HepG2 (cell line): ENCODE results near the gene TBX3. TPM values are rescaled to one million over a fixed set of nuclear protein-coding genes. Genes with fewer than 3 reads are reported as not detected.

Source experiments
- ATAC-seq: fragments of 200-7000 bp; cut with Tn5 transposase; 3 replicates; pipeline ENCODE4 v1.9.1; 2020; ENCODE audit warnings: mild to moderate bottlenecking, moderate library complexity
- BruUV-seq: library from RNA; stranded (reverse); fragments of 400-500 nt; replicated peaks from 2 replicates; lab custom pipeline; 2021; lab: Mats Ljungman, UMichigan
- CTCF ChIA-PET: fragments of 300-600 bp; formaldehyde crosslinking; extraction: SDS; loops from one replicate; lab custom pipeline; 2021; ENCODE audit warnings: low total read pairs, inconsistent platforms, low intra/inter-chr PET ratio; lab: Yijun Ruan, JAX
- POLR2A ChIA-PET: fragments of 350-600 bp; sonication (Branson Sonifier 250); formaldehyde crosslinking; loops from one replicate; lab custom pipeline; 2020; ENCODE audit warnings: antibody characterized with exemption, inconsistent platforms; lab: Yijun Ruan, JAX
- DNase-seq: peaks from one replicate; pipeline ENCODE4 v3.0.0-alpha.2; 2015; ENCODE audit warnings: low spot score
- FAIRE-seq: peaks from 3 replicates; lab custom pipeline; 2011; peaks lifted over from hg19 to GRCh38; lab: Jason Lieb, UNC
- H2AFZ ChIP-seq: one replicate; pipeline ENCODE4 v1.6.1; 2011; ENCODE audit warnings: low read length, inconsistent platforms
- H3K27ac ChIP-seq: fragments of 300-600 bp; 3 replicates; pipeline ENCODE4 v1.8.0; 2011; ENCODE audit warnings: mixed run types, mild to moderate bottlenecking, mixed read lengths, low read length, inconsistent platforms; ENCODE audit not compliant: insufficient read depth; ENCODE audit errors: extremely low read length
- H3K27me3 ChIP-seq, 2 experiments: fragments of 200-600 bp in 1 of 2; 2 replicates in 1 of 2; 3 replicates in 1 of 2; pipeline versions ENCODE4 v1.6.0 to v1.8.0; 2011; ENCODE audit warnings: low read length in 2 of 2, mild to moderate bottlenecking in 2 of 2, moderate library complexity in 2 of 2, inconsistent platforms in 1 of 2; ENCODE audit not compliant: insufficient read depth in 2 of 2, control insufficient read depth in 1 of 2
- H3K36me3 ChIP-seq, 2 experiments: fragments of 200-600 bp in 1 of 2; replicated peaks in 1 of 2; 2 replicates in 1 of 2; 3 replicates in 1 of 2; pipeline versions ENCODE4 v1.5.1 to v1.8.0; 2011; ENCODE audit warnings: low read length in 2 of 2, inconsistent platforms in 1 of 2; ENCODE audit not compliant: insufficient read depth in 2 of 2, control insufficient read depth in 1 of 2
- H3K4me1 ChIP-seq: 2 replicates; pipeline ENCODE4 v1.5.1; 2012; ENCODE audit warnings: low read length, inconsistent platforms; ENCODE audit not compliant: insufficient read depth
- H3K4me2 ChIP-seq: 2 replicates; pipeline ENCODE4 v1.6.0; 2011; ENCODE audit warnings: low read depth, low read length, inconsistent platforms
- H3K4me3 ChIP-seq, 3 experiments: fragments of 200-600 bp in 1 of 3; sonication (generic), shearing (Covaris generic) in 1 of 3; replicated peaks in 1 of 3; 2 replicates each; pipeline ENCODE4 v1.5.1; 2011 to 2016; ENCODE audit warnings: low read length in 3 of 3, inconsistent platforms in 2 of 3, low read depth in 2 of 3, mild to moderate bottlenecking in 2 of 3, control low read depth in 1 of 3, mixed read lengths in 1 of 3; ENCODE audit not compliant: insufficient read depth in 1 of 3
- H3K79me2 ChIP-seq: one replicate; pipeline ENCODE4 v1.6.1; 2011; ENCODE audit warnings: low read length, inconsistent platforms; ENCODE audit not compliant: insufficient read depth
- H3K9ac ChIP-seq: 2 replicates; pipeline ENCODE4 v1.6.0; 2011; ENCODE audit warnings: mild to moderate bottlenecking, low read depth, low read length, inconsistent platforms; ENCODE audit not compliant: insufficient read depth
- H3K9me3 ChIP-seq: 2 replicates; pipeline ENCODE4 v1.5.1; 2012; ENCODE audit warnings: mild to moderate bottlenecking, low read length
- H4K20me1 ChIP-seq: 2 replicates; pipeline ENCODE4 v1.6.0; 2011; ENCODE audit warnings: inconsistent platforms, mild to moderate bottlenecking, low read length, moderate library complexity; ENCODE audit not compliant: insufficient read depth
- ATF7 ChIP-seq, 2 experiments: fragments of 450-650 bp in 1 of 2; sonication (generic) in 1 of 2; formaldehyde crosslinking in 1 of 2; IDR thresholded peaks; 2 replicates each; pipeline versions ENCODE4 v1.4.0 to v1.6.1; 2016 to 2020; ENCODE audit warnings: antibody characterized with exemption in 1 of 2, mild to moderate bottlenecking in 1 of 2, missing genetic modification reagents in 1 of 2
- BHLHE40 ChIP-seq: IDR thresholded peaks from 2 replicates; pipeline ENCODE4 v1.6.1; 2011; ENCODE audit warnings: low read length, improper control_type of control experiment
- EEA1 ChIP-seq: sonication (generic); formaldehyde crosslinking; IDR thresholded peaks from 2 replicates; pipeline ENCODE4 v1.5.1; 2020; ENCODE audit warnings: mild to moderate bottlenecking, missing genetic modification reagents, borderline replicate concordance
- MTA3 ChIP-seq: sonication (generic); formaldehyde crosslinking; IDR thresholded peaks from 2 replicates; pipeline ENCODE4 v1.4.0; 2020; ENCODE audit warnings: missing genetic modification reagents
- ZNF780A ChIP-seq: sonication (generic); formaldehyde crosslinking; IDR thresholded peaks from 2 replicates; pipeline ENCODE4 v1.8.0; 2022; ENCODE audit warnings: mild to moderate bottlenecking, missing genetic modification reagents, moderate library complexity
- WGBS: methylation state at CpG from one replicate; pipeline ENCODE4 v1.1.6; 2017; ENCODE audit warnings: low lambda C conversion rate; 5-methylcytosine and 5-hydroxymethylcytosine counted together
- in situ Hi-C: cut with HindIII; loops from 2 replicates; pipeline ENCODE4 v1.10.0; 2017; ENCODE audit warnings: low pct_unique_long_range_greater_than_20kb; ENCODE audit not compliant: extremely low pct_ligation_motif_present
- intact Hi-C: fragments of 100-400 bp; cut with micrococcal nuclease; formaldehyde crosslinking; loops from one replicate; pipeline ENCODE4 v1.10.0; 2022; ENCODE audit not compliant: unreplicated experiment
- polyA plus RNA-seq, 8 experiments: library from polyadenylated mRNA; depleted of rRNA in 3 of 8; stranded (reverse) in 7 of 8; unstranded in 1 of 8; fragments of >200 nt; fragmentation: Illumina TruSeq in 4 of 8; extraction: Trizol in 4 of 8; gene quantifications; 2 replicates each; pipeline versions ENCODE4 v1.2.1 to v1.2.3, GENCODE V29; 2011 to 2016; ENCODE audit warnings: low read depth in 4 of 8, missing spikeins in 1 of 8, mixed read lengths in 1 of 8; ENCODE audit not compliant: insufficient read depth in 1 of 8
- total RNA-seq, 5 experiments: library from RNA; depleted of rRNA; stranded (reverse); fragments of >200 nt; fragmentation: Illumina TruSeq; extraction: Trizol; gene quantifications; 2 replicates each; pipeline ENCODE4 v1.2.3, GENCODE V29; 2016; ENCODE audit warnings: low read depth in 1 of 5
- TF ChIP-seq, protein P1 (sequence below): fragments of 450-650 bp; IDR thresholded peaks from 2 replicates; pipeline ENCODE4 v1.6.1; 2016
- TF ChIP-seq, protein P2 (sequence below): sonication (generic); formaldehyde crosslinking; IDR thresholded peaks from 2 replicates; pipeline ENCODE4 v1.9.0; 2021; ENCODE audit warnings: missing genetic modification reagents, mild to moderate bottlenecking, borderline replicate concordance
- TF ChIP-seq, protein P3 (sequence below): sonication (generic); formaldehyde crosslinking; IDR thresholded peaks from 2 replicates; pipeline ENCODE4 v1.4.0; 2020; ENCODE audit warnings: missing genetic modification reagents, low read depth, mild to moderate bottlenecking, borderline replicate concordance
- TF ChIP-seq, protein P4 (sequence below): sonication (generic); formaldehyde crosslinking; IDR thresholded peaks from 2 replicates; pipeline ENCODE4 v1.4.0; 2020; ENCODE audit warnings: missing genetic modification reagents, borderline replicate concordance

TBX3 gene
- total and polyA plus RNA-seq, 2 of the 13 experiments (the other 11 are each of a cell fraction or from before 2014, with no cell fraction given) = 27.1 to 42.4 TPM

DNA sequence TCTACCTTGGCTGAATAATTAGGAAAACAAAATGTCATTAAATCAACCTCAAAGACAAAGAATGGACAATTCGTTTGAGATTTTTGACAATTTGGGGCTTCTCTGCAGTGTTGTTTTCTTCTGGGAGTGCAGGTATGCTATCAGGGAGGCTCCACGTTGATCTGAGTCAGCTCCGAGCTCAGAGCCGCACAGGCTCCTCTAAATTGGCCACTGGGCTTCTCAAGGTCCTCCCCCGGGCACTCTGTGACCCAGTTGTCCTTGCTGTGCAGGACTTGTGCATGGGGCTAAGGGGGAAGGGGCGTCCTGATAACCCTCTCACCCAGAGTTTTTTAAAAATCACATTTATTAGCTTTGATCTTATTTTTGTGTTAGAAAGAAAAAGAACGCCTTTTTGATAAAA lies 52.7 kb downstream of the TBX3 start:
- WGBS = 59% methylated on average over 4 of the region's 7 CpGs
- no peaks in the 10 kb centered on the region for H3K79me2 ChIP-seq
- no peaks in the 10 kb centered on the region for H4K20me1 ChIP-seq
- H3K4me2 ChIP-seq = no peak overlapping the region
- CTCF ChIA-PET = no interaction called here
- in situ Hi-C loops (no loop called here), intact Hi-C loops (no loop called here)
- no TSS peak for BruUV-seq
- H3K9ac ChIP-seq = no peak overlapping the region
- no peak for ATAC-seq
- TF ChIP-seq ATF7 (IDR thresholded peaks at IDR 0.05) = no peak
- TF ChIP-seq ATF7 (CRISPR knock-in tag; IDR thresholded peaks at IDR 0.05) = no peak
- no peak for TF ChIP-seq EEA1
- TF ChIP-seq, protein P1, sequence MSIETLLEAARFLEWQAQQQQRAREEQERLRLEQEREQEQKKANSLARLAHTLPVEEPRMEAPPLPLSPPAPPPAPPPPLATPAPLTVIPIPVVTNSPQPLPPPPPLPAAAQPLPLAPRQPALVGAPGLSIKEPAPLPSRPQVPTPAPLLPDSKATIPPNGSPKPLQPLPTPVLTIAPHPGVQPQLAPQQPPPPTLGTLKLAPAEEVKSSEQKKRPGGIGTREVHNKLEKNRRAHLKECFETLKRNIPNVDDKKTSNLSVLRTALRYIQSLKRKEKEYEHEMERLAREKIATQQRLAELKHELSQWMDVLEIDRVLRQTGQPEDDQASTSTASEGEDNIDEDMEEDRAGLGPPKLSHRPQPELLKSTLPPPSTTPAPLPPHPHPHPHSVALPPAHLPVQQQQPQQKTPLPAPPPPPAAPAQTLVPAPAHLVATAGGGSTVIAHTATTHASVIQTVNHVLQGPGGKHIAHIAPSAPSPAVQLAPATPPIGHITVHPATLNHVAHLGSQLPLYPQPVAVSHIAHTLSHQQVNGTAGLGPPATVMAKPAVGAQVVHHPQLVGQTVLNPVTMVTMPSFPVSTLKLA = no peak
- TF ChIP-seq, protein P2, sequence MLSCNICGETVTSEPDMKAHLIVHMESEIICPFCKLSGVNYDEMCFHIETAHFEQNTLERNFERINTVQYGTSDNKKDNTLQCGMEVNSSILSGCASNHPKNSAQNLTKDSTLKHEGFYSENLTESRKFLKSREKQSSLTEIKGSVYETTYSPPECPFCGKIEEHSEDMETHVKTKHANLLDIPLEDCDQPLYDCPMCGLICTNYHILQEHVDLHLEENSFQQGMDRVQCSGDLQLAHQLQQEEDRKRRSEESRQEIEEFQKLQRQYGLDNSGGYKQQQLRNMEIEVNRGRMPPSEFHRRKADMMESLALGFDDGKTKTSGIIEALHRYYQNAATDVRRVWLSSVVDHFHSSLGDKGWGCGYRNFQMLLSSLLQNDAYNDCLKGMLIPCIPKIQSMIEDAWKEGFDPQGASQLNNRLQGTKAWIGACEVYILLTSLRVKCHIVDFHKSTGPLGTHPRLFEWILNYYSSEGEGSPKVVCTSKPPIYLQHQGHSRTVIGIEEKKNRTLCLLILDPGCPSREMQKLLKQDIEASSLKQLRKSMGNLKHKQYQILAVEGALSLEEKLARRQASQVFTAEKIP (CRISPR knock-in tag) = no peak
- TF ChIP-seq, protein P3, sequence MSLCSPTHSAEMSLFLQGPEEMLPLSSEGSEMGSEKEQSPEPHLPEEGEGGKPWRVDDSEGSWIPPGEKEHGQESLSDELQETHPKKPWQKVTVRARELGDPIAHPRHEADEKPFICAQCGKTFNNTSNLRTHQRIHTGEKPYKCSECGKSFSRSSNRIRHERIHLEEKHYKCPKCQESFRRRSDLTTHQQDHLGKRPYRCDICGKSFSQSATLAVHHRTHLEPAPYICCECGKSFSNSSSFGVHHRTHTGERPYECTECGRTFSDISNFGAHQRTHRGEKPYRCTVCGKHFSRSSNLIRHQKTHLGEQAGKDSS (CRISPR knock-in tag) = no peak
- TF ChIP-seq MTA3 = no peak
- TF ChIP-seq BHLHE40 = no peak
- TF ChIP-seq, protein P4, sequence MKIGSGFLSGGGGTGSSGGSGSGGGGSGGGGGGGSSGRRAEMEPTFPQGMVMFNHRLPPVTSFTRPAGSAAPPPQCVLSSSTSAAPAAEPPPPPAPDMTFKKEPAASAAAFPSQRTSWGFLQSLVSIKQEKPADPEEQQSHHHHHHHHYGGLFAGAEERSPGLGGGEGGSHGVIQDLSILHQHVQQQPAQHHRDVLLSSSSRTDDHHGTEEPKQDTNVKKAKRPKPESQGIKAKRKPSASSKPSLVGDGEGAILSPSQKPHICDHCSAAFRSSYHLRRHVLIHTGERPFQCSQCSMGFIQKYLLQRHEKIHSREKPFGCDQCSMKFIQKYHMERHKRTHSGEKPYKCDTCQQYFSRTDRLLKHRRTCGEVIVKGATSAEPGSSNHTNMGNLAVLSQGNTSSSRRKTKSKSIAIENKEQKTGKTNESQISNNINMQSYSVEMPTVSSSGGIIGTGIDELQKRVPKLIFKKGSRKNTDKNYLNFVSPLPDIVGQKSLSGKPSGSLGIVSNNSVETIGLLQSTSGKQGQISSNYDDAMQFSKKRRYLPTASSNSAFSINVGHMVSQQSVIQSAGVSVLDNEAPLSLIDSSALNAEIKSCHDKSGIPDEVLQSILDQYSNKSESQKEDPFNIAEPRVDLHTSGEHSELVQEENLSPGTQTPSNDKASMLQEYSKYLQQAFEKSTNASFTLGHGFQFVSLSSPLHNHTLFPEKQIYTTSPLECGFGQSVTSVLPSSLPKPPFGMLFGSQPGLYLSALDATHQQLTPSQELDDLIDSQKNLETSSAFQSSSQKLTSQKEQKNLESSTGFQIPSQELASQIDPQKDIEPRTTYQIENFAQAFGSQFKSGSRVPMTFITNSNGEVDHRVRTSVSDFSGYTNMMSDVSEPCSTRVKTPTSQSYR = no peak
- no peak for TF ChIP-seq ZNF780A (CRISPR knock-in tag)
- no peak overlapping the region for H2AFZ ChIP-seq
- no peak overlapping the region for H3K4me3 ChIP-seq
- no peak for FAIRE-seq
- H3K27ac ChIP-seq = no peak overlapping the region
- no peaks in the 10 kb centered on the region for H3K36me3 ChIP-seq
- no peak for DNase-seq
- H3K4me1 ChIP-seq = peaks cover 27% of the 10 kb centered on the region
- POLR2A ChIA-PET = no interaction called here
- no peaks in the 10 kb centered on the region for H3K9me3 ChIP-seq
- H3K27me3 ChIP-seq = no peaks in the 10 kb centered on the region
